Activated CD4-positive, CD25-positive, alpha-beta regulatory T cell (primary cell): Measurements from ENCODE around the gene CERS6.
"Not testable (repeated sequence)": the region's sequence is repeated elsewhere in the genome, so short reads cannot be mapped to it uniquely, and the experiment has no call there.

Experiments used
- DNase-seq, 4 experiments: peaks; one replicate each; lab custom pipeline; 2025; lab: John Stamatoyannopoulos, UW

Gene CERS6

DNA sequence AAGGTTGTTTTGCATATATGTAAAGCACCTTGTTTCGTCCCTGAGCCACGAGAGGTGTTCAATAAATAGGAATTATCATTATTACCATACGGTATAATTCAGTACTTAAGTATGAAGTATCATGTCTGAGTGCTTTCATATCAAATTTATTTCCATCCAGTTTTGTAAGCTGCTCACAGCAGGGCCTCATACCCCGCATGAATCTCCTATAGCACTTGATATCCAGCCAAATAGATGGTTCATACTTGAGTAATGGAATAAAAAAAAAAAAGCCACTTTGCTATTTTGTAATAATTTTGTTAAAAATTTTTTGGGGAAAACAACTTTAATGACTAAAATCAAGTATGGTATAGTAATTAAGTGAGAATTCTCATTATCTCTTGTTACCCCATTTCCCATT is 185.6 kb downstream of the CERS6 start:
- no peak for DNase-seq

DNA sequence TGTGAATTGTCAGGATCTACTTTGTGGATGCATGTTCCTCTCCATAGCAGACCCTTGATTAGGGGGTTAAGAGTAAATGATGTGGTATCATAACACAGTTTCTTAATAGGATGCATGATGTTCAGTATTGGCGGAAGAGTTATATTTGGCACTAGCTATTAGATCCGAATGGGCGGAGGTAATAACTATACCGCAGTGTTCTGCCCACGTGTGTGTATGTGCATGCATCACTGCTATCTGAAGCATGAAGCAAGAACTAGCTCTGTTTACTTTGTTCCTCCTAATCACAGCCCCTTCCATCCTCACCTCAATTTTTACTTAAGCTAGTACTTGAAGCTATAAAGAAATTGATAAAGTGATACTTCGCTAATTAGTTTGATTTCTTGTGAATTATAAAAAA is 186.8 kb downstream of the CERS6 start:
- no peak for DNase-seq

DNA sequence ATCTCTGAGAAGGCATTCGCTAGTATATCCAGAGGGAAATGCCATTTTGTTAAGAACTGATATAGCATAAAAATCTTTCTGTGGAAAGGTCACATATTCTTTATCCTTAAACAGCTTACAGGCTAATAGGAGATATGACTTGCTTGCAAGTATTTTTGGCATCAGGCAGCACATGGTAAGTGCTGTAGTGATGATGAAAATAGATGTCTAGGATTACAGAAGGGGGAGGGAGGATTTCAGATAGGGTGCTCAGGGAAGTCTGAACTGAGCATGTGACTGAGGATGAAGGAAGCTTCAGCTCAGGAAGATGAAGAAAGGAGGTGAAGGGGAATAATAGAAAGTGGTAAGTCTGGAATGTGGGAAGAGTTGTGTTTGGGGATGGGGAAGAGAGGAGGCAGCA is 187.9 kb downstream of the CERS6 start:
- DNase-seq, result no peak

DNA sequence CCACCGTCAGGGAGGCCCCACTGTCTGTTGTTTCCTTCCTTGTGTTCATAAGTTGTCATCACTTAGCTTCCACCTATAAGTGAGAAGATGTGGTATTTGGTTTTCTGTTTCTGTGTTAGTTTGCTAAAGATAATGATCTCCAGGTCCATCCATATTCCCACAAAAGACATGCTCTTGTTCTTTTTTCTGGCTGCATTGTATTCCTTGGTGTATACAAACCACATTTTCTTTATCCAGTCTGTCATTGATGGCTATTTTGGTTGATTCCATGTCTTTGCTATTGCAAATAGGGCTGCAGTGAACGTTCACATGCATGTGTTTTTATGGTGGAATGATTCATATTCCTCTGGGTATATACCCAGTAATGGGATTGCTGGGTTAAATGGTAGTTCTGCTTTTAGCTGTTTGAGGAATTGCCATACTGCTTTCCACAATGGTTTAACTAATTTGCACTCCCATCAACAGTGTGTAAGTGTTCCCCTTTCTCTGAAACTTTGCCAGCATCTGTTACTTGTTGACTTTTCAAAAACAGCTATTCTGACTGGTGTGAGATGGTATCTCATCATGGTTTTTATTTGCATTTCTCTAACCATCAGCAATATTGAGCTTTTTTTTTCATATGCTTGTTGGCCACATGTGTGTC is 189.7 kb downstream of the CERS6 start:
- DNase-seq, result no peak

DNA sequence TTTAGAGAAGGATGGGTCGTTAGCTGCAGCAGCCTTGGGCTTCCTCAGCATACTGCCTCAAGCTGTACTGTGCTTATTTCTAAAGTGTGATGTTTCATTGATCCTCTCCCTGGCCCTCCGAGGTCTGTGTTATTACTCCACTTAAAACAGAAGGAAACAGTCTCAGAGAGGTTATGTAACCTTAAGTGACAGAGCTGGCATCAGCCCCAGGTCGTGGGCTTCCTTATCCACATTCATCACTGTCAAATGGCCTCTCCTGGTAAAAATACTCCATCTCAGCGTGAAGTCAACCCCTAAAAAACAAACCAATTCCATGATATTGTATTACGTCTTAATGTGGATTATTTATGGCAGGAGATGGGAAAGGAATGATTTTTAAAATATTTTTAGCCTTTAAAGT is 193.0 kb downstream of the CERS6 start:
- no peak for DNase-seq

DNA sequence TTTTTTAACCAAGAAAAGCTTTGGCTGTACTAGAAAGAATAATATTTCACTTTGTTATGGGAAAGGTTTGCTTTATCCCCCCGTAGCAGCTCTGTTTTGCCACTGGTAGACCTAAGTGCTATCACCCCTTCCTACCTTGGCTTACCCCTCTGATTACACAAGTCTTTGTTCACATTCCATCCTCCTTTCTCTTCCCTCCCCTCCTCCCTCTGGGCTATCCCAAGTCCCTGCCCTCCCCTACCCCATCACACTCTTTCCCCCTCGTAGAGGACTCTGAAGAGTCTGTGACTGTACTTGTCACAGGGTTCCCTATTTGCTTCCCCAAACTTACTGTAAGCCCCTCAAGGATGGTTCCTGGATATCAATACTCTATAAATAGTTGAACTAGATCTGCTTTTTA is 193.5 kb downstream of the CERS6 start:
- DNase-seq, result no peak

DNA sequence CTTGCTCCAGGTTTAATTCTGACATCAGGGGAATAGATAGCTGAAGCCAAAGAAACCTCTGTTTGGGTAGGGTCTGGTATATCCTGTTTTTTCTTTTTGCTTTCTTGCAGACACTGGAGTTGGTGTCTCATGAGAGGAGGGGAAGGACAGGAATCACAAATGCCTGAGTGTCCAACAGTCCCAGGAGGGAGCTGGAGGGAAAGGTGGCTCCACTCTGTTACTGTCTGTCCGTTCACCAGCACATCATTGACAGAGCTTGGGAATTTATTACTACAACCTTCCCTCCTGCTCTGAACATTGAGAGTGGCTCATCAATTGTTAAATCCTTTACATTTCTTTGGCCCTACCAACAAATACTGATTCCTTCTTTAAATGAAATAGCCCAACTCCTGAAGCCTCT is 194.1 kb downstream of the CERS6 start:
- no peak for DNase-seq

DNA sequence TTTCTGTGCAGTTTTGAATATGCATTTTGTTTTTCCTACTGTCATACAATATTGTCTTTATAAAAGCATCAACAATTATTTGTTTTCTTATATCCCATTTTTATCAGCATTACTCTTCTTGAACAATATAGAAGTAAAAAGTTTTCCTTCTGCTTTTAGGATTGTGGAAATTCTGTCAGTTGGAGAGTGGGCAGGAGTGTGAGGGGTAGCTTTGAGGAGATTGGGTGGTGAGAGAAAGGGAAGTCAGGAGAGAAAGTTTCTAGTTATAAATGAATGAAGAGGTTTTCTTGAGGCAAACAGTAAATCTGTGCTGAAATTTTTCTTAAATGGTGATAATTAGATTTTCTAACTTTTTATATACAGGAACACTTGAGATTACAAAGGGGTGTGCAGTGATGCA is 194.7 kb downstream of the CERS6 start:
- DNase-seq, result no peak

DNA sequence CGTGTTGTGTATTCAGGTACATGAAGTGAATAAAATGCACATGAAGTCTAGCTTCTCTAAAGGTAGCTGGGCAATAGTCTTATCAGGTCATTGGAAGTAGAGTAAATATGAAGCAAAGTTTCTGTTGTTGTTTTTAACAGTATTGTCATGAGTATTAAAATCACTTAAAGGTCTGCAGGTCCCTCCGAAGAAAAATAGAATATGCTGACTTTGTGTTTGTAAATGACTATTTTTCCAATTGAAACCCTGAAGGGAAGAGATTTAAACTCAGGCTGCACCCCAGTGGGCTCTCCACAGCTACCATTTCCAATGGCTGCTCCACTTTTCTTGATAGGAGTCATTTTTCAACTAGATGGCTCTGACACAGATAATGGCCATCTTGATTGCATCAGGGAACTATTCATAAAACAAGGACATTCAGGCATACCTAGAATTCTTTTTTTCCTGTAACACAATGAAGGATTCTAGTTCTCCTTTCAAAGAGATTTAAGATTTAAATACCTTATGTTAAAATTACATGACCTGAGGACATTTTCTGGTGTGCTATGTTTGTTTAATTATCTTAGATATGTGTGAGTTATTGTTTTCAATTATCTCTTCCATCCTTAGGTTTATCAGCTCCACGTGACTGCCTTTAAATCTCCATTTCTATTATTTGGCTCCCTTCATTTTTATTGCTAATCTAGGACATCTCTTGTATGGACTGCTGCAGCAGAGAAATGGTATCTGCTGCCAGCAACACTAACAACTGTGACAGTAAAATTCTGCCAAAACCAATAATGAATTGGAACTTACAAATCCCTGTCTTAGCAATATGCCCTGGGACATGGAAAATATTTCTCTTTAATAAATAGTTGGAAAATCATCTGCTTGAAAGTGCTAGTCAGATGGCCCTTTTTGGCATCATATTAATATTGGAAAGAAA is 197.2 kb downstream of the CERS6 start:
- DNase-seq, result no peak

DNA sequence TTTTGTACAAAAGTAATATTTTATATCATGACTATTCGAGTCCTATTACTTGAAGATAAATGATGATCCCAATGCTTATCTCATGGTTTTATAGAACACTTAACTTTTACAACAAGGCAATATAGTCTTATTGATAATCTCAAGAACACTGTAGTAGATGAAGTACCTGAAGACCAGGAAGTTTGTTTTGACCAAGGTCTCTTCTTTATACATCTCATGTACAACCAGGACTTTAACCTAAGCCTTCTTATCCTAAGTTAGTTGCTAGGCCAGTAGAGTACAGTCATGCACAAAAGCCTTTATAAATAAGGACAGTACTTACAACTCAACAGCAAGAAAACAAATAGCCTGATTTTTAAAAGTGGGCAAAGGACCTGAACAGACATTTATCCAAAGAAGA is 198.6 kb downstream of the CERS6 start:
- no peak for DNase-seq

DNA sequence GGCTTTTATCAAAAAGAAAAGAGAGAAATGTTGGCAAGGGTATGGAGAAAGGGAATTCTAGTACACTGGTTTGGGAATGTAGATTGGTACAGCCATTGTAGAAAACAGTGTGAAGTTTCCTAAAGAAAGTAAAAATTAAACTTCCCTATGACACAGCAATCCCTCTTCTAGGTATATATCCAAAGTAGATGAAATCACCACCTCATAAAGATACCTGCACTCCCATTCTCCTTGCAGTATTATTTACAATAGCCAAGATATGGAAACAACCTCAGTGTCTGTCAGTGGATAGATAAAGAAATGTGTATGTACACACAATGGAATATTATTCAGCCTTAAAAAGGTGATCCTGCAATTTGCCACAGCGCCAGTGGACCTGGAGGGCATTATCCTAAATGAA is 199.1 kb downstream of the CERS6 start:
- no peak for DNase-seq

DNA sequence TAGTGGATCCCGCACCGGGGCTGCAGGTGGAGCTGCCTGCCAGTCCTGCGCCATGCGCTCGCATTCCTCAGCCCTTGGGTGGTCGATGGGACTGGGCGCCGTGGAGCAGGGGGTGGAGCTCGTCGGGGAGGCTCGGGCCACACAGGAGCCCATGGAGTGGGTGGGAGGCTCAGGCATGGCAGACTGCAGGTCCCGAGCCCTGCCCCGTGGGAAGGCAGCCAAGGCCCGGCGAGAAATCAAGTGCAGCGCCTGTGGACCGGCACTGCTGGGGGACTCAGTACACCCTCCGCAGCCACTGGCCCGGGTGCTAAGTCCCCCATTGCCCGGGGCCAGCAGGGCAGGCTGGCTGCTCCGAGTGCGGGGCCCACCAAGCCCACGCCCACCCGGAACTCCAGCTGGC is 201.3 kb downstream of the CERS6 start:
- not testable (repeated sequence) for DNase-seq

DNA sequence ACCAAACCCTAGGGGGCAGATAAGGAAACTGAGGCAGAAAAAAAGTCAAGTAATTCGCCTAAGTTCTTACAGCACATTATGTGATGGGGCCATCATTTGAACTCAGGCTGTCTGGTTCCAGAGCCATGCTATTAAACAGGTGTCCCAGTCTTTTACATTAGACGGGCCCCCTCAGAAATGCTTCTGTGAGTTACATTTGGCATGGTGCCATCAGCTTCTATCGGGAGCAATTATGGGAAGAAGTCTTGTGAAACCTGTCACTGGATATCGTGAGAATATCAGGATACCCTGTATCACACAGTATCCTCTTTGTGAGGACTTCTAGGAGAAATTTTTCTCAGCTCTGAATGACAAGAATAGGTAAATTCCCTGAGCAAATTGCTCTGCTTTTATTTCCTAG is 202.6 kb downstream of the CERS6 start:
- no peak for DNase-seq

DNA sequence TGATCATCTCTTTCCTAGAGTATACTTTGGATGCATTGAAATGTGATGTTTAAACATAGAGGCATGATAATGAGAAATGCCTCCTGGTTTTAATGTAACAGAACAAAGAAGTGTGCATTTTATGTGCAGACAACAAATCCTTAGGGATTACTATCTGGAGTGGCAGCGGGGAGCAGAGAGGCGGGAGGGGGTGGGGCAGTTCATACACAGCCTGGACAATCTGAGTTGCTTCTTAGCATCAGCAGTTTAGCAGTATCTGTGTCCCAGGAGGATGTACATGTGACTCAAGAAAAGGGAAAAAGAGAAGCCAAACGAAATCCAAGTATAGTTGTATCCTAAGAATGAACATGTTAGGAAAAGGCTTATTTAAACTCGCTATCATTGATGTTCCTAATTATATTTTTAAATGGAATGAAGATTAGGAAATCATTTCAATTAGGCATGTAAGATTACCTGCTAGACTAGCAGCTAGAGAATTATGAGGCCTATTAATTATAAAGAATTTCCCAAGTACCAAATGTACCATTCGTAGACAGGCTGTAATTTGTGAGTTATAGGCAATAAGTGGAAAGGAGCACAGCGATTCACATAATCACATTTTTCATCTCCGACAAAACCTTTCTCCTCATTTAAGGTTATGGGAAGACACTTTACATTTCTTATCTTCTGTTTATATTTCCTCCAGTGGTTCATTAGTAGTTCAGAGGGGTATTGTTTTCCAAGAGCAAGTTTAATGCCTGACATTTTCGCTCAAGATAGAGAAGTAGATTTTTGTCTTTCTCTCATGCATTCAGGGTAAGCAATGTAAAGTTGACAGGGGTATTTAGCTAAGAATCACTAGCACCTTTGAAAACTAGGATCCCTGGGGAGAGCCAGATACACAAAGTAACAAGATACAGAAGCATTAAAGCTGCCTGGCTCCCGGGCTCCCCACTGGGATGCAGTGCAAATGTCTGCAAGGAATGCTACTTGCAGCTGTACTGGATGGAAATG is 205.1 kb downstream of the CERS6 start:
- DNase-seq, result no peak

DNA sequence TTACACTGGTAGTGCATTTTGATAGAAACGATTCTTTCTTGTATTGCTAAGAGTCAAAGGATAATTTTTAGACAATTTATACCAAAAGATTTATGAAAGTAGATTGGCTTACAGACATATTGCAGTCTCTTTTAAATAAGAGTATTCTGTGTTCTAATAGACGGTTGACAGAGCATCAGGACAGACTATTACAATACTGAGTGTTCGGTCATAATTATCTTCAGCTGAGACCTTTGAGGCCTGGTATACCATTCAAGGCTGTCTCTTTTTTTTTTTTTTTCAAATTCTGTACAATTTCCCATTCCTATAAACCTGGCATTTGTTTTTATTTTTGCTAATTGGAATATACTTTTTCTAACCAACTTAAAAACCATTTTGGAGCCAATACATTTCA is 205.8 kb downstream of the CERS6 start:
- DNase-seq, result no peak

DNA sequence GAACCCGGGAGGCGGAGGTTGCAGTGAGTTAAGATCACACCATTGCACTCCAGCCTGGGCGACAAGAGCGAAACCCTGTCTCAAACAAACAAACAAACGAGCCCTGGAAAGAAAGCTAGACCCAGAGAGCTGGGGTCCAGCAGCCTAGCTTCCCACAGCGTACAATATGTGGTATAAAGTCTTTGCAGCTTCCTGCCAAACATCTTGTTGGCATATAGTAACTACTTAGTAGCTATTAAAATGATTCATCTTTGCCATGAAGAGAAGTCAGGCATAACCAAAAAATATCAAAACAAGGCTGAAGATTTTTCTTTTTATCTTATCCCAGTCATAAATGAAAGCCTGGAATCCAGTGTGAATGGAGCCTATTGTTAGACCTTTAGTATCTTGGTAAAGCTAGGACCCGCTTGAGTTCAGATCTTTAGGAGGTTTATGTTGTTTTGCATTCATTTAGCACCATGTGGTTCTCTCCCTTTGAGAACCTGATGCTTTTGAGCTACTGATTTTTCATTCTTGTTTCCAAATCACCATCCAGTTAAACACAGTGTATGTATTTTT is 206.7 kb downstream of the CERS6 start:
- no peak for DNase-seq

DNA sequence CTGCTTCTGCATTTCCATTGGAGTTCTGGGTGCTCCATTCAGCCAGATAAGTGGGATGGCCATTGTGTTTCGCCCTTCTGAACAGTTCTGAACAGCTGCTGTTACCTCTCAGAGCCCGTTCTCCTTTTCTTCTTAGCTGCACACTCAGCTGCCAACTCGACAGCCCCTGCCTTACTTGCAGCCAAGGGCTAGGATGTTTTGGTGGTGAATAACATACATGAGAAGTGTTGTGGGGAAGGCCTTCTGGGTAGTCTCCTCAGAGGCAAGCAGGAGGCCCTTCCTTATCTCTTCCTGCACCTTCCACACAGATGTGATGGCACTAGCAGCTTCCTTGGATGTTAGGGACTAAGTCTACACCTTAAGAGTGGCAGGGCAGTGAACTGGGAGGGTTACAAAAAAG is 207.9 kb downstream of the CERS6 start:
- DNase-seq, result no peak

DNA sequence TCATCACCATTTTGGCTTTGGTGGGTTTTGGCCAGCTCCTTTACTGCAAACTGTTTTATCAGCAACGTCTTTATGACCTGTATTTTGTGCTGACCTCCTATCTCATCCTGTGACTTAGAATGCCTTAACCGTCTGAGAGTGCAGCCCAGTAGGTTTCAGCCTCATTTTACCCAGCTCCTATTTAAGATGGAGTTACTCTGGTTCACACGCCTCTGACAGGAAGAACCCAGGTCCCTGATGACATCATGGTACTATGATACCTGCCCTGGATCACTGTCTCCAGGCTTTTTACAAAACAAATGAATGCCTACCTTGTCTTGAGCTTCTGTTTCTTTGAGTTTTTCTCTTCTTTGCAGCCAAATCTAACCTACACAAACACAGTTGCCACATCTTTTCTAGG is 208.6 kb downstream of the CERS6 start:
- DNase-seq, result not testable (repeated sequence)

DNA sequence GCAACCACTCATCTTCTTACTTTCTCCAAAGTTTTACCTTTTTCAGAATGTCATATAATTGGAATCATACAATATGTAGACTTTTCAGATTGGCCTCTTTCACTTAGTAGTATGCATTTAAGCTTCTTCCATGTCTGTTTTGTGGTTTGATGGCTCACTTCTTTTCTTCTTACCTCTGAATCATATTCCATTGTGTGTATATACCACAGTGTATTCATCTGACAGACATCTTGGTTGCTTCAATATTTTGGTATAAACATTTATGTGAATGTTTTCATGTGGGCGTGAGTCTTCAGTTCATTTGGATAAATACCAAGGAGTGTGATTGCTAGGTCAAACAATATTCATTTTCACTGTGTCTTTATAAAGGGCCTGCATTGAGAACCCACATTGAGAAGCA is 210.3 kb downstream of the CERS6 start:
- DNase-seq, result no peak

DNA sequence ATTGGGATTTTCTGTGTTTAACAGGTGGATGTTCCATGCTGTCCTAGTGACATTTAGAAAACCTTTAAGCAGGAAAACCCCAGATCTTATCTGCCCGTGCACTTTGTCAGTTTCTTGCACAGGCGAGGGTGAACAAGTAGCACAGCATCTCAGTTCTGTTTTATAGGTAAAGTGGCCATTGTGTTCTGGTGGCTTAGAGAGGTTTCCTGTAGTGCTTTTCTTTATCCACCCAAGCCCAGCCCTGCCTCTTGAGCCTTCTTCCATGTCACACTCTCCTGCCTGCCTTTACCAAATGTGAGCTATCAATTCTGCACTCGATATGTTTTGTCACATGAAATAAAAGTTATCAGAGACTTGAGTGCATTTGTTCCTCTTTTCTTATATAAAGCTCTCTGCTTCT is 211.1 kb downstream of the CERS6 start:
- no peak for DNase-seq

DNA sequence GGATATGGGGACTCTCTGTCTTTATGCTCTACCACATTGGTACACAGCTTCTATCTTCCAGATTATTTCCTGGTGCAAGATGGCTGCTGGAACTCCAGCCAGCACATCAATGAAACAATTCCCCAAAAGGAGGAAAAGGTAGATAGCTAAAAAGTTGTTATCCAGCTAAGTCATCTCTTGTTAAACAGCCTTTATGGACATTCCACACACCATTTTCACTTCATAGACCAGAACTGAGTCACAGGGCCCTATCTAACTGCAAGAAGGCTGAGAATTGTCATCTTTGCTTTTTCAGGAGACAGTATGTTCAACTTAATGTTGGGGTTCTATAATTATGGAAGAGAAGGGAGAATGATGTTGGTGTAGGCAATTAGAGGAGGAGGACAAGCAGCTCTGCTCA is 213.1 kb downstream of the CERS6 start:
- DNase-seq, result no peak

DNA sequence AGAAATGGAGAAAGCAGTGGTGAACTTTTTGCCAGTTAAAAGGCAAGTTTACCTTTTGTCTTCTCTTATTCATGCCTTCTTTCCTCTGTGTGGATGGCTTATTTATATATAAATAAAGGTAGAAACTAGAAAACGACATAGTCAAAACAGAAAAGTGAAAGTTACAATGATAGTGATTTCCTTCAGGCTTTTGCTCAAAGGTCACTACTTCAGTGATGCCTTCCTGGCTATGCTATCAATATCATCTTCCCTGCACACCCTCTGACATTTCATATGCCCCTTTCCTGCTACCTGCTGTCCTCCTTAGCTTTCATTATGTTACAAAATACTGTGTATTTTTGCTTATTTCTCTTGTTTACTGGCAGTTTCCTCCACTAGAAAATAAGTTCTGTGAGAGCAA is 214.4 kb downstream of the CERS6 start:
- no peak for DNase-seq
